HEK293T (cell line): ENCODE data around the gene FBN1.

Experiments used
- CTCF ChIA-PET: fragments of 350-600 bp; formaldehyde crosslinking; extraction: SDS; loops from one replicate; lab custom pipeline; 2021; ENCODE audit warnings: antibody characterized with exemption, inconsistent platforms; lab: Yijun Ruan, JAX
- POLR2A ChIA-PET: fragments of 350-600 bp; formaldehyde crosslinking; extraction: SDS; loops from one replicate; lab custom pipeline; 2020; ENCODE audit warnings: antibody characterized with exemption, inconsistent platforms; lab: Yijun Ruan, JAX
- DNase-seq: peaks from one replicate; pipeline ENCODE4 v3.0.0; 2012; ENCODE audit warnings: mixed read lengths; ENCODE audit errors: extremely low spot score
- ARNT ChIP-seq: fragments of 450-650 bp; IDR thresholded peaks from 2 replicates; pipeline ENCODE4 v1.6.1; 2017; ENCODE audit warnings: mild to moderate bottlenecking
- BHLHE40 ChIP-seq: fragments of 450-650 bp; IDR thresholded peaks from 2 replicates; pipeline ENCODE4 v1.6.1; 2016; ENCODE audit warnings: mild to moderate bottlenecking, moderate library complexity, borderline replicate concordance
- CTBP1 ChIP-seq: fragments of 450-650 bp; IDR thresholded peaks from 2 replicates; pipeline ENCODE4 v1.6.1; 2016; ENCODE audit warnings: borderline replicate concordance
- ELF4 ChIP-seq: fragments of 450-650 bp; IDR thresholded peaks from 2 replicates; pipeline ENCODE4 v1.6.1; 2017; ENCODE audit warnings: antibody characterized with exemption
- FOXA1 ChIP-seq: fragments of 450-650 bp; IDR thresholded peaks from 2 replicates; pipeline ENCODE4 v1.6.1; 2016; ENCODE audit warnings: mild to moderate bottlenecking
- FOXK2 ChIP-seq: fragments of 450-650 bp; IDR thresholded peaks from 2 replicates; pipeline ENCODE4 v1.6.1; 2016; ENCODE audit warnings: mild to moderate bottlenecking
- FOXM1 ChIP-seq: fragments of 450-650 bp; IDR thresholded peaks from 2 replicates; pipeline ENCODE4 v1.6.1; 2017; ENCODE audit warnings: mild to moderate bottlenecking, borderline replicate concordance
- HDGF ChIP-seq: fragments of 450-650 bp; IDR thresholded peaks from 2 replicates; pipeline ENCODE4 v1.6.1; 2017; ENCODE audit warnings: antibody characterized with exemption, borderline replicate concordance
- L3MBTL2 ChIP-seq: fragments of 450-650 bp; conservative IDR thresholded peaks from 2 replicates; pipeline ENCODE4 v1.6.1; 2016; ENCODE audit warnings: mild to moderate bottlenecking
- LEF1 ChIP-seq: fragments of 450-650 bp; IDR thresholded peaks from 2 replicates; pipeline ENCODE4 v1.6.1; 2017; ENCODE audit warnings: mild to moderate bottlenecking, borderline replicate concordance
- NFRKB ChIP-seq: fragments of 450-650 bp; IDR thresholded peaks from 2 replicates; pipeline ENCODE4 v1.6.1; 2016; ENCODE audit warnings: mild to moderate bottlenecking, moderate library complexity
- PKNOX1 ChIP-seq: fragments of 450-650 bp; IDR thresholded peaks from 2 replicates; pipeline ENCODE4 v1.6.1; 2016
- SP1 ChIP-seq: fragments of 450-650 bp; IDR thresholded peaks from 2 replicates; pipeline ENCODE4 v1.6.1; 2017
- SUZ12 ChIP-seq: fragments of 450-650 bp; IDR thresholded peaks from 2 replicates; pipeline ENCODE4 v1.6.1; 2016; ENCODE audit warnings: mild to moderate bottlenecking
- TARDBP ChIP-seq: fragments of 450-650 bp; IDR thresholded peaks from 2 replicates; pipeline ENCODE4 v1.6.1; 2016
- ZNF384 ChIP-seq: fragments of 450-650 bp; IDR thresholded peaks from 2 replicates; pipeline ENCODE4 v1.6.1; 2016

FBN1 gene

GRCh38 chr15:48595981-48596380, 49.5 kb downstream of the FBN1 start:
- ChIA-PET CTCF (no interaction called here), POLR2A (no interaction called here)
- no peak for TF ChIP-seq HDGF
- no peak for TF ChIP-seq CTBP1
- no peak for TF ChIP-seq NFRKB
- TF ChIP-seq SP1 = no peak
- no peak for TF ChIP-seq PKNOX1
- no peak for TF ChIP-seq ZNF384
- no peak for TF ChIP-seq SUZ12
- no peak for TF ChIP-seq FOXA1
- no peak for TF ChIP-seq TARDBP
- TF ChIP-seq LEF1 = no peak
- TF ChIP-seq FOXK2 = no peak
- no peak for TF ChIP-seq ELF4
- TF ChIP-seq ARNT = no peak
- no peak for TF ChIP-seq FOXM1
- TF ChIP-seq L3MBTL2 = no peak
- TF ChIP-seq BHLHE40 = no peak
- DNase-seq = no peak

DNA sequence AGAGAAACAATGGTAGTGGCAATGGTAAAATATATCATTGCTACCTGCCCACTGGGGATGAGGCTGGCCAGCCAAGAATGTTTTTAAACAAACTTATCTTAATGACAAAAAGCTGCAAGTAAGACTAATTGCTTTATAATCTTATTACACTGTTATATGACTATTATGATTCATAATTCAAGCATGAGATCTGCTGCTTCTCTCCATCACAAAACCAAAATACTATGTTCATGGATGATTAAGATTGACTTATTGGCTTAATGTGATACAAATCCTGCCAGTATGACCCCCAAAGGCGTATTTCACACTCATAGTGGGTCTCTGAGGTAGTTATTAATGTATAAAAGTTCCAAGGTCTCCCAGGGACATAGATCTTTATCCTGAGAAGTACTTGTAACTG, 52.6 kb downstream of the FBN1 start:
- POLR2A ChIA-PET = no interaction called here
- DNase-seq = no peak
- no peak for TF ChIP-seq TARDBP
- no peak for TF ChIP-seq PKNOX1
- no peak for TF ChIP-seq CTBP1
- no peak for TF ChIP-seq FOXK2
- no peak for TF ChIP-seq FOXA1
- TF ChIP-seq ELF4 = no peak
- TF ChIP-seq HDGF = no peak
- TF ChIP-seq FOXM1 = no peak
- TF ChIP-seq SUZ12 = no peak
- no peak for TF ChIP-seq SP1
- no peak for TF ChIP-seq LEF1
- TF ChIP-seq BHLHE40 = no peak
- no peak for TF ChIP-seq ZNF384
- TF ChIP-seq ARNT = no peak
- TF ChIP-seq NFRKB = no peak
- TF ChIP-seq L3MBTL2 = no peak
- CTCF ChIA-PET = interaction anchor here (0.6 kb wide), 1 partner anchor 145 kb away, joined by 3 read pairs; no protein-coding TSS in a partner anchor

GRCh38 chr15:48592221-48592731, 53.2 kb downstream of the FBN1 start:
- ChIA-PET CTCF (no interaction called here), POLR2A (interaction anchor here (0.9 kb wide), 1 partner anchor 33 kb away, joined by 3 read pairs; no protein-coding TSS in a partner anchor)
- no peak for DNase-seq
- TF ChIP-seq SUZ12 = no peak
- no peak for TF ChIP-seq L3MBTL2
- no peak for TF ChIP-seq ARNT
- TF ChIP-seq BHLHE40 = no peak
- TF ChIP-seq CTBP1 = no peak
- no peak for TF ChIP-seq PKNOX1

DNA sequence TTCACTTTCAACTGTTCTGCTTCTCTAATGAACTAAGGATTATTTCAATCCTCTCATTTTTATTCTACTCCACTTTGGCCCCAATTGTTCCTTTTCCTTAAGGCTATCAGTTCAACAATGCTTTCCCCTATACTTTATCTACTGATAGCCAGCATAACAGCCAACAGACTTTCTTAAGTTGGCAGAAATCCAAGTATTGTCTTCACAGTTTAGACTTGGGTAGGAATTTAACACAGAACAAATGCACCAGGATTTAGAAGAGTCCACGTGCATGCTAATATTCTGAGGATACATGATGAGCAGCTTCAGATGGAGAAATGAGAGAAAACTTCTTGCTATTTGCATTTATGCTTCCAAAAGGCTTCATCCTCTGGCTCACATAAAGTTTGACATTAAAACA, 54.8 kb downstream of the FBN1 start:
- ChIA-PET POLR2A (no interaction called here), CTCF (no interaction called here)

DNA sequence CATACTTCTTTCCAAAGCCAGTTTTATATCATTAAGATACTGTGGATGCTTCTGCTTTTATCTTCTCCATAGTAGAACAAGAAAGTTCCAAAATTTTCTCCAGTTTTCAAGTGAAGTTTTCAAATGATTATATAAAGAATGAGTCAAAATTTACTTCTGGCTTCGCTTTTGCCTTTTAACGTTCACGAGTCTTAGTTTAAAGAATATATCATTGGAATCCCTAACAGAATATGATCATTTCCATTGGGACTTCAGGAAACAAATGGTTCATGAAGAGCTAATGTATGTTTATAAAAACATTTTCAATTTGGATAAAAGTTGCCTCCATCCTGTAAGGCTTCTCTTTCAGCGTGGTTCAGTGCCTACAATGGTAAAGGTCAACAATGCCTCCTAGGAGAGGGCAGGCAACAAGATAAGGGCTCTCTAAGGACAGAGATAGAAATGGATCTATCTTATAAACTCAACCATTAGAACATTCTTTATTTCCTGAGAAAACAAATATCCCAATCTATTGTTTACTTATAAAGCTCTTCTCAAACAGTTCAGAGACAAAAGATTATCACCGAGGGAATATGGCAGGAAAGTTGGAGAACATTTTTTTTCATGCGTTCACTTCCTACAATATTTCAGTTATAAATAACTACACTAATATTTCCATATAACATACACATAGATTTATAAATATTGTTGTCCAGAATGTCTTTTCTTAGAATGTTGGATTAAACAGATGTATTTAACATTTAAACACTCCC, 60.5 kb downstream of the FBN1 start:
- ChIA-PET CTCF (no interaction called here), POLR2A (no interaction called here)
- TF ChIP-seq ARNT (no peak), FOXK2 (no peak), LEF1 (no peak), SP1 (no peak), HDGF (no peak), FOXM1 (no peak), TARDBP (no peak), PKNOX1 (no peak), L3MBTL2 (no peak), CTBP1 (no peak), FOXA1 (no peak), NFRKB (no peak), ZNF384 (no peak), ELF4 (no peak), SUZ12 (no peak), BHLHE40 (no peak)
- DNase-seq = no peak

More for the DNA sequence above, 54.8 kb downstream of the FBN1 start:
- no peak for TF ChIP-seq FOXM1
- TF ChIP-seq FOXA1 = no peak
- TF ChIP-seq ARNT = no peak
- TF ChIP-seq BHLHE40 = no peak
- TF ChIP-seq ELF4 = no peak
- no peak for TF ChIP-seq LEF1
- no peak for TF ChIP-seq HDGF
- TF ChIP-seq L3MBTL2 = no peak
- no peak for TF ChIP-seq CTBP1
- TF ChIP-seq TARDBP = no peak
- no peak for TF ChIP-seq SUZ12
- no peak for TF ChIP-seq FOXK2
- TF ChIP-seq PKNOX1 = no peak
- TF ChIP-seq SP1 = no peak
- no peak for DNase-seq
